Liver (tissue), 9 donors: ENCODE data around the gene RARG. TPM values are rescaled to one million over a fixed set of nuclear protein-coding genes. Genes with fewer than 3 reads are reported as not detected.

Source experiments
- DNase-seq: peaks from one replicate; pipeline ENCODE4 v3.0.0-alpha.2; 2017; ENCODE audit warnings: low spot score
- H3K27ac ChIP-seq, 2 donors: one replicate each; pipeline ENCODE4 v1.7.0; 2013; ENCODE audit warnings: inconsistent platforms in 2 of 2, low read length in 2 of 2, control low read depth in 1 of 2, low read depth in 1 of 2, mild to moderate bottlenecking in 1 of 2
- H3K27me3 ChIP-seq, 4 donors: one replicate each; pipeline versions ENCODE4 v1.6.1 to v1.7.0; 2013; ENCODE audit warnings: low read length in 3 of 4, inconsistent platforms in 1 of 4, mild to moderate bottlenecking in 1 of 4, moderate library complexity in 1 of 4; ENCODE audit not compliant: control insufficient read depth in 4 of 4, insufficient read depth in 4 of 4
- H3K36me3 ChIP-seq, 4 donors: one replicate each; pipeline versions ENCODE4 v1.6.1 to v1.7.0; 2013; ENCODE audit warnings: low read length in 3 of 4, mild to moderate bottlenecking in 3 of 4, low read depth in 1 of 4, moderate library complexity in 1 of 4; ENCODE audit not compliant: control insufficient read depth in 4 of 4, insufficient read depth in 3 of 4
- H3K4me1 ChIP-seq, 4 donors: one replicate each; pipeline versions ENCODE4 v1.6.1 to v1.7.0; 2013; ENCODE audit warnings: low read length in 3 of 4, mild to moderate bottlenecking in 3 of 4, moderate library complexity in 1 of 4; ENCODE audit not compliant: control insufficient read depth in 4 of 4, insufficient read depth in 4 of 4
- H3K4me3 ChIP-seq, 3 donors: one replicate each; pipeline versions ENCODE4 v1.6.1 to v1.7.0; 2013; ENCODE audit warnings: low read length in 3 of 3, control low read depth in 1 of 3, low read depth in 1 of 3, mild to moderate bottlenecking in 1 of 3
- H3K9ac ChIP-seq, 2 donors: one replicate each; pipeline ENCODE4 v1.7.0; 2013; ENCODE audit warnings: low read length in 2 of 2, mild to moderate bottlenecking in 2 of 2, moderate library complexity in 2 of 2, control low read depth in 1 of 2, low read depth in 1 of 2
- H3K9me3 ChIP-seq, 4 donors: one replicate each; pipeline versions ENCODE4 v1.6.1 to v1.7.0; 2013; ENCODE audit warnings: low read length in 3 of 4; ENCODE audit not compliant: control insufficient read depth in 4 of 4
- EGR1 ChIP-seq, 2 donors: IDR thresholded peaks; 2 replicates each; pipeline ENCODE4 v1.6.1; 2016 to 2018; ENCODE audit warnings: antibody characterized with exemption in 2 of 2, low read depth in 2 of 2
- FOXA1 ChIP-seq: IDR thresholded peaks from 2 replicates; pipeline ENCODE4 v1.6.1; 2016; ENCODE audit warnings: antibody characterized with exemption
- FOXA2 ChIP-seq: IDR thresholded peaks from 2 replicates; pipeline ENCODE4 v1.6.1; 2016; ENCODE audit warnings: antibody characterized with exemption
- GABPA ChIP-seq, 2 donors: IDR thresholded peaks in 1 of 2; conservative IDR thresholded peaks in 1 of 2; 2 replicates each; pipeline ENCODE4 v1.6.1; 2016; ENCODE audit warnings: antibody characterized with exemption in 2 of 2, mild to moderate bottlenecking in 1 of 2, moderate library complexity in 1 of 2
- HNF4A ChIP-seq, 2 donors: conservative IDR thresholded peaks; 2 replicates each; pipeline ENCODE4 v1.6.1; 2016; ENCODE audit warnings: antibody characterized with exemption in 2 of 2, mild to moderate bottlenecking in 2 of 2
- HNF4G ChIP-seq: IDR thresholded peaks from 2 replicates; pipeline ENCODE4 v1.6.1; 2016; ENCODE audit warnings: antibody characterized with exemption
- JUND ChIP-seq, 2 donors: IDR thresholded peaks; 2 replicates each; pipeline ENCODE4 v1.6.1; 2016; ENCODE audit warnings: antibody characterized with exemption in 2 of 2
- NR2F2 ChIP-seq: IDR thresholded peaks from 2 replicates; pipeline ENCODE4 v1.6.1; 2016; ENCODE audit warnings: antibody characterized with exemption
- RAD21 ChIP-seq, 2 donors: IDR thresholded peaks; 2 replicates each; pipeline ENCODE4 v1.6.1; 2016; ENCODE audit warnings: antibody characterized with exemption in 2 of 2, mild to moderate bottlenecking in 2 of 2
- RXRA ChIP-seq, 2 donors: IDR thresholded peaks; 2 replicates each; pipeline ENCODE4 v1.6.1; 2017 to 2018; ENCODE audit warnings: antibody characterized with exemption in 2 of 2, mild to moderate bottlenecking in 1 of 2
- SP1 ChIP-seq: IDR thresholded peaks from 2 replicates; pipeline ENCODE4 v1.6.1; 2018; ENCODE audit warnings: antibody characterized with exemption, mild to moderate bottlenecking
- TAF1 ChIP-seq: conservative IDR thresholded peaks from 2 replicates; pipeline ENCODE4 v1.6.1; 2016; ENCODE audit warnings: antibody characterized with exemption, mild to moderate bottlenecking
- YY1 ChIP-seq: IDR thresholded peaks from 2 replicates; pipeline ENCODE4 v1.6.1; 2016; ENCODE audit warnings: antibody characterized with exemption, mild to moderate bottlenecking
- WGBS: extraction: QIAGEN DNeasy Blood & Tissue Kit; methylation state at CpG from one replicate; pipeline ENCODE4 v1.1.7; 2013; 5-methylcytosine and 5-hydroxymethylcytosine counted together
- polyA plus RNA-seq, 2 donors: library from polyadenylated mRNA; stranded (reverse) in 1 of 2; unstranded in 1 of 2; fragments of 200-250 nt in 1 of 2; fragments of >200 nt in 1 of 2; fragmentation: Nextera tagmentation in 1 of 2; extraction: Ambion mirVana in 1 of 2; gene quantifications; one replicate each; pipeline versions ENCODE4 v1.2.1 to v1.2.3, GENCODE V29; 2013 to 2015
- total RNA-seq, 2 donors: library from RNA; depleted of rRNA; stranded (reverse); fragments of >200 nt; gene quantifications; one replicate each; pipeline ENCODE4 v1.2.3, GENCODE V29; 2014
- TF ChIP-seq, protein P1 (sequence below): IDR thresholded peaks from 2 replicates; pipeline ENCODE4 v1.6.1; 2016; ENCODE audit warnings: antibody characterized with exemption
- TF ChIP-seq, protein P2 (sequence below): IDR thresholded peaks from 2 replicates; pipeline ENCODE4 v1.6.1; 2016; ENCODE audit warnings: antibody characterized with exemption
- TF ChIP-seq, protein P3 (sequence below): fragments of 150-350 bp; IDR thresholded peaks from 2 replicates; pipeline ENCODE4 v1.5.1; 2017; ENCODE audit warnings: improper control_type of control experiment, low read depth, low read length; ENCODE audit not compliant: missing input control
- TF ChIP-seq, protein P4 (sequence below): IDR thresholded peaks from 2 replicates; pipeline ENCODE4 v1.6.1; 2016; ENCODE audit warnings: antibody characterized with exemption, mild to moderate bottlenecking
- TF ChIP-seq, protein P5 (sequence below): IDR thresholded peaks from 2 replicates; pipeline ENCODE4 v1.6.1; 2016; ENCODE audit warnings: antibody characterized with exemption
- donor health status: healthy.
- donor health status: healthy.
- donor health status: healthy.
- donor health status: healthy.
- donor health status: healthy.

RARG gene
- total and polyA plus RNA-seq, 4 donors: 1.7 to 3.1 (median 2.7) TPM

DNA sequence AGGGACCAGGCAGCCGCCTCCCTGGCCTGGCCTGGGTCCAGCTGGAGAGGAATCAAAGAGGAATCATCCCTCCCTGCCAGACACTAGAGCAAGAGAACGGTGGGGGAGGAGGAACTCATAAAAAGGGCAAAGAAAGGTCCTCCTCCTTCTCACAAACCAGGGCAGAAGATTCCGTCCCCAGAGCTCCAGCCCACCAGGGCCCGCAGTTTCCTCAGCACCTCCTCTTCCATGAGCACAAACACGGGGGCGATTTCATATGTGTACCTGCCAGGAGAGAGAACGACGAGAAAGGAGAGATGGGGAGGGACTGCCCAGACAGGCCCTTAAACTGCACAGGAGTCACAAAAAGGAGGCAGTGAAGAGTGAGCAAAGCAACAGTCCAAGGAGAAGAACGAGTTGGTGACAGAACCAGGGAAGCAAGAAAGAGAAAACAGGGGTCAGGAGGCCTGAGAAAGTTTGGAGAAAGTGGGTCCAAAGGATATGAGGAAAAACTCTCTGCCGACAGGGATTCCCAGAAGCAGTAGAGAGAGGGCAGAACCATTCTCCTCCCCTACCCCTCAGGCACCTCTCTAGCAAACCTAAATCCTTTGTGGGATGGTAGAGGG is 60.2 kb downstream of the RARG start:
- Histone ChIP-seq H3K9me3 (no peaks in the 10 kb centered on the region), H3K36me3 (peaks cover 0 to 4% (median 0%) of the 10 kb centered on the region in 4 donors), H3K4me1 (peaks cover 17 to 66% (median 58%) of the 10 kb centered on the region in 4 donors), H3K4me3 (no peak overlapping the region), H3K27me3 (no peaks in the 10 kb centered on the region), H3K9ac (no peak overlapping the region), H3K27ac (peak overlapping the region; percentile 69 to 83)
- peak; percentile 64 for DNase-seq
- WGBS: 32% methylated on average over 10 of the region's 10 CpGs
- TF ChIP-seq RXRA (IDR thresholded peaks at IDR 0.05) (peak; percentile 32 to 53), YY1 (no peak), HNF4G (no peak), SP1 (no peak), JUND (IDR thresholded peaks at IDR 0.05) (no peak)

DNA sequence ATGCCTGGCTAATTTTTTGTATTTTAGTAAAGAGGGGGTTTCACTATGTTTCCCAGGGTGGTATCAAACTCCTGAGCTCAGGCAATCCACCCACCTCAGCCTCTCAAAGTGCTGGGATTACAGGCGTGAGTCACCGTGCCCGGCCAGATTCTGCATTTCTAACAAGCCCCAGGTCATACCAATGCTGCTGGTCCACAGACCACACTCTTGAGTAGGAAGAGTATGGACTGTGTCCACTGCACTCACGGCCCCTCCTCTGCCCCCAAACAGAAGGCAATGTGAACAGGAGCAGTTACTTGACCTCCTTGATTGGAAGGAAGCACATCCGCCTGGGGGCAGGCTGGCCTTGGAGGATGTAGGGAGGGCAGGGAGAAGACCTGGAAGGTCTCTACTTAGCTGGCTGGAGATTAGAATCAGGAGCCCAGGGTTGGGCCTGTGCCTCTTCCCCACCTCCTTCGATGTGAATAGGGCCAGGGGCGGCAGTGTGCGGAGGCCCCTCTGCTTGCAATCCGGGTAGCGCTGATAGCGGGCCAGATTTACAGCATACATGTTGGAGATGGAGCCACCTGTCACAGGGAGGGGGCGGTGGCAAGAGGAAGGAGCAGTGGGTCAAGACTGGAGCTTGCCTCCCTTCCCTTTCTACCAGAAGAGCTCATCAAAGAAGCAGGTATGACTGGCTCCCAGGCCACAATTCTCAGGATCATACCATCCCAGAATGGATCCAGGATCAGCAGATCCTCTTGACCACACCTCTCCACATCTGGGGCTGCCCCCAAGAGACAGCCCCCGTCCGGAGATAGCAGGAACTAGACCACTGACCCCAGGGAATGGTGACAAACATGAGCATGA is 60.9 kb downstream of the RARG start:
- no peak overlapping the region for H3K4me3 ChIP-seq
- no peaks in the 10 kb centered on the region for H3K27me3 ChIP-seq
- no peak for DNase-seq
- 78% methylated on average over 14 of the region's 14 CpGs for WGBS
- no peak for TF ChIP-seq FOXA1
- TF ChIP-seq RAD21 (IDR thresholded peaks at IDR 0.05): no peak
- no peak for TF ChIP-seq GABPA (IDR thresholded peaks at IDR 0.05 in 1 of 2, conservative IDR thresholded peaks at IDR 0.05 in 1 of 2)
- no peak for TF ChIP-seq HNF4A (conservative IDR thresholded peaks at IDR 0.05)
- no peak for TF ChIP-seq NR2F2
- no peak for TF ChIP-seq JUND (IDR thresholded peaks at IDR 0.05)
- TF ChIP-seq, protein P1, sequence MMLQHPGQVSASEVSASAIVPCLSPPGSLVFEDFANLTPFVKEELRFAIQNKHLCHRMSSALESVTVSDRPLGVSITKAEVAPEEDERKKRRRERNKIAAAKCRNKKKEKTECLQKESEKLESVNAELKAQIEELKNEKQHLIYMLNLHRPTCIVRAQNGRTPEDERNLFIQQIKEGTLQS: no peak
- TF ChIP-seq, protein P2, sequence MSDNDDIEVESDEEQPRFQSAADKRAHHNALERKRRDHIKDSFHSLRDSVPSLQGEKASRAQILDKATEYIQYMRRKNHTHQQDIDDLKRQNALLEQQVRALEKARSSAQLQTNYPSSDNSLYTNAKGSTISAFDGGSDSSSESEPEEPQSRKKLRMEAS: no peak
- no peak for TF ChIP-seq FOXA2
- TF ChIP-seq SP1: no peak
- TF ChIP-seq EGR1 (IDR thresholded peaks at IDR 0.05; ENCODE audit: low read depth in 2 of 2): no peak
- TF ChIP-seq HNF4G: no peak
- TF ChIP-seq, protein P3, sequence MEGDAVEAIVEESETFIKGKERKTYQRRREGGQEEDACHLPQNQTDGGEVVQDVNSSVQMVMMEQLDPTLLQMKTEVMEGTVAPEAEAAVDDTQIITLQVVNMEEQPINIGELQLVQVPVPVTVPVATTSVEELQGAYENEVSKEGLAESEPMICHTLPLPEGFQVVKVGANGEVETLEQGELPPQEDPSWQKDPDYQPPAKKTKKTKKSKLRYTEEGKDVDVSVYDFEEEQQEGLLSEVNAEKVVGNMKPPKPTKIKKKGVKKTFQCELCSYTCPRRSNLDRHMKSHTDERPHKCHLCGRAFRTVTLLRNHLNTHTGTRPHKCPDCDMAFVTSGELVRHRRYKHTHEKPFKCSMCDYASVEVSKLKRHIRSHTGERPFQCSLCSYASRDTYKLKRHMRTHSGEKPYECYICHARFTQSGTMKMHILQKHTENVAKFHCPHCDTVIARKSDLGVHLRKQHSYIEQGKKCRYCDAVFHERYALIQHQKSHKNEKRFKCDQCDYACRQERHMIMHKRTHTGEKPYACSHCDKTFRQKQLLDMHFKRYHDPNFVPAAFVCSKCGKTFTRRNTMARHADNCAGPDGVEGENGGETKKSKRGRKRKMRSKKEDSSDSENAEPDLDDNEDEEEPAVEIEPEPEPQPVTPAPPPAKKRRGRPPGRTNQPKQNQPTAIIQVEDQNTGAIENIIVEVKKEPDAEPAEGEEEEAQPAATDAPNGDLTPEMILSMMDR: no peak
- TF ChIP-seq TAF1: no peak
- TF ChIP-seq, protein P4, sequence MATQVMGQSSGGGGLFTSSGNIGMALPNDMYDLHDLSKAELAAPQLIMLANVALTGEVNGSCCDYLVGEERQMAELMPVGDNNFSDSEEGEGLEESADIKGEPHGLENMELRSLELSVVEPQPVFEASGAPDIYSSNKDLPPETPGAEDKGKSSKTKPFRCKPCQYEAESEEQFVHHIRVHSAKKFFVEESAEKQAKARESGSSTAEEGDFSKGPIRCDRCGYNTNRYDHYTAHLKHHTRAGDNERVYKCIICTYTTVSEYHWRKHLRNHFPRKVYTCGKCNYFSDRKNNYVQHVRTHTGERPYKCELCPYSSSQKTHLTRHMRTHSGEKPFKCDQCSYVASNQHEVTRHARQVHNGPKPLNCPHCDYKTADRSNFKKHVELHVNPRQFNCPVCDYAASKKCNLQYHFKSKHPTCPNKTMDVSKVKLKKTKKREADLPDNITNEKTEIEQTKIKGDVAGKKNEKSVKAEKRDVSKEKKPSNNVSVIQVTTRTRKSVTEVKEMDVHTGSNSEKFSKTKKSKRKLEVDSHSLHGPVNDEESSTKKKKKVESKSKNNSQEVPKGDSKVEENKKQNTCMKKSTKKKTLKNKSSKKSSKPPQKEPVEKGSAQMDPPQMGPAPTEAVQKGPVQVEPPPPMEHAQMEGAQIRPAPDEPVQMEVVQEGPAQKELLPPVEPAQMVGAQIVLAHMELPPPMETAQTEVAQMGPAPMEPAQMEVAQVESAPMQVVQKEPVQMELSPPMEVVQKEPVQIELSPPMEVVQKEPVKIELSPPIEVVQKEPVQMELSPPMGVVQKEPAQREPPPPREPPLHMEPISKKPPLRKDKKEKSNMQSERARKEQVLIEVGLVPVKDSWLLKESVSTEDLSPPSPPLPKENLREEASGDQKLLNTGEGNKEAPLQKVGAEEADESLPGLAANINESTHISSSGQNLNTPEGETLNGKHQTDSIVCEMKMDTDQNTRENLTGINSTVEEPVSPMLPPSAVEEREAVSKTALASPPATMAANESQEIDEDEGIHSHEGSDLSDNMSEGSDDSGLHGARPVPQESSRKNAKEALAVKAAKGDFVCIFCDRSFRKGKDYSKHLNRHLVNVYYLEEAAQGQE: no peak
- TF ChIP-seq, protein P5, sequence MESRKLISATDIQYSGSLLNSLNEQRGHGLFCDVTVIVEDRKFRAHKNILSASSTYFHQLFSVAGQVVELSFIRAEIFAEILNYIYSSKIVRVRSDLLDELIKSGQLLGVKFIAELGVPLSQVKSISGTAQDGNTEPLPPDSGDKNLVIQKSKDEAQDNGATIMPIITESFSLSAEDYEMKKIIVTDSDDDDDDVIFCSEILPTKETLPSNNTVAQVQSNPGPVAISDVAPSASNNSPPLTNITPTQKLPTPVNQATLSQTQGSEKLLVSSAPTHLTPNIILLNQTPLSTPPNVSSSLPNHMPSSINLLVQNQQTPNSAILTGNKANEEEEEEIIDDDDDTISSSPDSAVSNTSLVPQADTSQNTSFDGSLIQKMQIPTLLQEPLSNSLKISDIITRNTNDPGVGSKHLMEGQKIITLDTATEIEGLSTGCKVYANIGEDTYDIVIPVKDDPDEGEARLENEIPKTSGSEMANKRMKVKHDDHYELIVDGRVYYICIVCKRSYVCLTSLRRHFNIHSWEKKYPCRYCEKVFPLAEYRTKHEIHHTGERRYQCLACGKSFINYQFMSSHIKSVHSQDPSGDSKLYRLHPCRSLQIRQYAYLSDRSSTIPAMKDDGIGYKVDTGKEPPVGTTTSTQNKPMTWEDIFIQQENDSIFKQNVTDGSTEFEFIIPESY: no peak
- TF ChIP-seq YY1: no peak
- TF ChIP-seq RXRA (IDR thresholded peaks at IDR 0.05): no peak
- no peak overlapping the region for H3K9ac ChIP-seq
- H3K27ac ChIP-seq: peak overlapping the region; percentile 69 to 83
- peaks cover 15 to 69% (median 57%) of the 10 kb centered on the region in 4 donors for H3K4me1 ChIP-seq
- H3K36me3 ChIP-seq: peaks cover 0 to 9% (median 0%) of the 10 kb centered on the region in 4 donors
- H3K9me3 ChIP-seq: no peaks in the 10 kb centered on the region
